A549 treated with Hydrocortisone at 1 μM for 4 hours (cell line): ENCODE results near the gene TMEM41B. TPM values are rescaled to one million over a fixed set of nuclear protein-coding genes. Genes with fewer than 3 reads are reported as not detected.

Experiments
- total RNA-seq: library from RNA; stranded (reverse); fragments of 200-300 nt; extraction: Qiagen RNA extraction; gene quantifications from 5 replicates; pipeline ENCODE4 v1.2.3, GENCODE V29; 2022

Gene TMEM41B
- total RNA-seq: 18.4 to 23.2 TPM (median 22.3 TPM) in 5 replicates

GRCh38 chr11:9314291-9315077 lies at the start of gene TMEM41B:
Gene TMEM41B (minus strand): TSS chr11:9314593. CDS start chr11:9314441, 152 bp downstream.

GRCh38 chr11:9265211-9266131 lies 48.9 kb downstream of the TMEM41B start, which contains the start of gene DENND5A:
Gene DENND5A (minus strand): TSS chr11:9265350. CDS start chr11:9265069, 281 bp downstream.

Other genes with a start within 250 kb of the TMEM41B start
- gene SCUBE2, start 223.0 kb downstream of the TMEM41B start, total RNA-seq: 0.28 to 0.46 TPM (median 0.43 TPM) in 5 replicates
- 31.7 to 63.5 TPM (median 40.3 TPM) in 5 replicates for gene DENND5A, start 49.2 kb downstream of the TMEM41B start, total RNA-seq
- 76.4 to 127 TPM (median 95.9 TPM) in 5 replicates for gene IPO7, start 70.1 kb upstream of the TMEM41B start, total RNA-seq
- 8.5 to 11.3 TPM (median 9.8 TPM) in 5 replicates for gene ZNF143, start 146.4 kb upstream of the TMEM41B start, total RNA-seq